GM18858 (cell line): Measurements from ENCODE around the gene FOXA1.

Experiments used
- ATAC-seq: cut with Tn5 transposase; IDR thresholded peaks from one replicate; pipeline ENCODE4 v1.9.1; 2021; ENCODE audit not compliant: unreplicated experiment

Gene FOXA1

GRCh38 chr14:37594971-37595808, at the start of gene FOXA1, which contains the start of gene TTC6:
FOXA1 (minus strand) TSS chr14:37595249; CDS start chr14:37594972, 277 bp downstream.
TTC6 (plus strand) TSS chr14:37595629; CDS start chr14:37622065, 26,436 bp downstream.
- no peak for ATAC-seq

GRCh38 chr14:37643701-37644100, 48.7 kb upstream of the FOXA1 start:
- ATAC-seq = no peak

- ATAC-seq = no peak
These were observed 47.1 kb upstream of the FOXA1 start for GRCh38 chr14:37642125-37642524.

DNA sequence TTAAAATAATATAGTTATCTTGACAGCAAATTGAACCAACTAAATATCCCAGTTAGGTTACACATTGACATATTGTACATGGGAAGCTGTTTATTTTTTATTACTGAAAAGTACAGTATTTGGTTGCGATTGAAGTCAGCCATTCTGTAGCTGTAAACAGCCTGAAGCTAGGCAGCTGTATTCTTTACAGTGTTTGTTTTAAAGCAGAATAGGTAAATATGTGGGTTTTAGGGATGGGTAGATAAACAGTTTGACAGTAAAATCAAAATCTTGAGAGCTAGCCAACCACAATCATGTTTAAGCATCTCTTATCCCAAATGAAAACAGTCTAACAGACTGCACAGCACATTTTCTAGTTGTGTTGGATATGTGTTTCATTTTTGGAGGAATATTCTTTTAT, 46.1 kb upstream of the FOXA1 start:
- ATAC-seq = no peak

- ATAC-seq = no peak
These were observed 43.5 kb upstream of the FOXA1 start for GRCh38 chr14:37638599-37638998.

GRCh38 chr14:37637341-37637740, 42.3 kb upstream of the FOXA1 start:
- no peak for ATAC-seq

DNA sequence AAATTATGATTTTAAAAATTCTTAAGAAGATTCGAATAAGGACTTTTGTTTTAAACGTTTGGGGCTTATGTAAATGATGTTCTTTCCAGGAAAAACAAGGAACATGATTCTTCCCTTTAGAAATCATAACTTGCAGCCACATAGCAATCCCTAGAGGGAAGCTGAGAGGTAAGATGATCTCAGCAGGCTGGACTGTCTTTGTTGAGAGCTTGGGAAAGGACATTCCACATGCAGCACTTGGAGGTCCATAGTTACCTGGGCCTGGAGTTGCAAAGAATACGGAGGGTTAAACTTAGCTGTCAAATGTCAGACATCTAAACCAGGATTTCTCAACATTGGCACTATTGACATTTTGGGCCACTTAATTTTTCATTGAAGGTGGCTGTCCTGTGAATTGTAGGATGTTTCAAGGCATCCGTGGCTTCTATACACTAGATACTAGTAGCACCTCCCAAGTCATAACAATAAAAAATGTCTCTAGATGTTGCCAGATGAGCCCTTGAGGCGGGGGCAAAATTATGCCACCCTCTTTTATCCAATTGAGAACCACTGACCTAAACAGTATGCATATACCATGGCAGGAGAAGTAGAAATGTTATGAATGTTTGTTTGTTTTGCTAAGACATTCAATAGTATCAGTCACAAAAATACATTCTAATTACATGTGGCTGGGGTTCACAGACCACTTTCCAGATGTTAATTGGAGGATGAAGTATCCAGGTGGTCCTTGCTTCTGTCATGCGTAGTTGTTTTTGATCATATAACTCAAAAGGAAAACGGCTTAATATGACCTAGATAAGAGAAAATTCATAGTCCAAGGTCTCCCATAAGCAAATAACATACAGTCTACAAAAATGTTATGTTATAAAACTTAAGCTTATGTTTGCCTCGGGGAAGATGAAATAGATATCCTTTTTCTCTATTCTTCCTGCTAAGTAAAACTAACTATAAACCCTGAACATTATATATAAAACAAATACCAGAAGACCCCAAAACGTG, 30.8 kb upstream of the FOXA1 start:
- no peak for ATAC-seq

- ATAC-seq = no peak
These were observed 28.9 kb upstream of the FOXA1 start for GRCh38 chr14:37623971-37624370.

GRCh38 chr14:37623426-37623951, 28.4 kb upstream of the FOXA1 start:
- ATAC-seq = no peak

- no peak for ATAC-seq
These were observed 27.3 kb upstream of the FOXA1 start for GRCh38 chr14:37622231-37622923.

DNA sequence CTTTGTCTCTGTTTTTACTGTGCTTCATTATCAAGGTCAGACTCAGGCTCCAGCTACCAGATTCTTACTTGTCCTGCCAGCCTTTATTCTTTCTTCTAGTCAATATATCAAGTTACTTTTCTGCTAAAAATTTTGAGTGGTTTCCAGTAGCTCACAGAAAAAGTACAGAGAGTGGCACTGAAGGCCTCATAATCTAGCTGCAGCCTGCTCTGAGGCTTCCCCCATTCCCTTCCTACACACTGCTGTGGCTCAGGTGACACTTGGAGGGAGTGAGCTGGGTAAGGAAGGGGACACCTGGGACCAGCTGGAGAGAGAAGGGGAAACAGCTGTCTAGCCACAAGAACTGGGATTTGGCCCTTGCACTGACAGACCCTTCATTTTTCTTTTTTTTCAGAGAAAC, 25.8 kb upstream of the FOXA1 start:
- ATAC-seq = no peak

GRCh38 chr14:37618498-37619028, 23.5 kb upstream of the FOXA1 start:
- no peak for ATAC-seq

DNA sequence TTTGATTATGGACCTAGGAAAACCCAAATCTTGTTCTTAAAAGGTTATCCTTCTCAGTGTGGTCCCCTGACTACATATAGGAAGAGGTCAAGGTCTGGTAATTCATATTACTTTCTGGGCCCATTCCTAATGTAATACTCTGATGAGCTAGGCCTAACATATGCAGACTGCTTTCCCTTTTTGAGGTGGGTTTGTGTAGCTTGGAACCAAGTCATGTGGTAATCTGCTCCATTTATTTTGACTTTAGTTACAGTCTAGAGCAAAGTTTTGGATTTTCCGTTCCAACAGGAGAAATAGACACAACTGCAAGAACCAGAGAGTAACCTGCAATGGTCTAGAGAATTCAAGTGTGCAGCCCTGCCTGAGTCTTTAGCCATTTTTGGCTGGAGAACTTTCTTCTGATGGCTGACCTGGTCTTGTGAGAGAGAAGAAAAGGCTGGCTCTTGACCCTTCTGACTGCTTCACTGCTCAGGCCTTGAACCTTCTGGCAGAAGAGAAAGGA, 22.9 kb upstream of the FOXA1 start:
- ATAC-seq = no peak

DNA sequence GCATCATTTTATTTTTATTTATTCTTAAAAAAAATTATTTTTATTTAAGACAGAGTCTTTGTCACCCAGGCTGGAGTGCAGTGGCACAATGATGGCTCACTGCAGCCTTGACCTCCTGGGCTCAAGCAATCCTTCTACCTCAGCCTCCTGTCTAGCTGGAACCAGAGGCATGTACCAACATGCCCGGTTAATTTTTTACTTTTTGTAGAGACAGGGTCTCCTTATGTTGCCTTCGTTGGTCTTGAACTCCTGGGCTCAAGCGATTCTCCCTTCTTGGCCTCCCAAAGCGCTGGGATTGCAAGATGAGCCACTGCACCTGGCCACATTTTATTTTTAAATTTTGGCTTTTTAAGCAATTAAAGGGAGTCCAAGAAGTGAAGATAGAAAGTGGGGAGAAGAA, 21.8 kb upstream of the FOXA1 start:
- no peak for ATAC-seq

DNA sequence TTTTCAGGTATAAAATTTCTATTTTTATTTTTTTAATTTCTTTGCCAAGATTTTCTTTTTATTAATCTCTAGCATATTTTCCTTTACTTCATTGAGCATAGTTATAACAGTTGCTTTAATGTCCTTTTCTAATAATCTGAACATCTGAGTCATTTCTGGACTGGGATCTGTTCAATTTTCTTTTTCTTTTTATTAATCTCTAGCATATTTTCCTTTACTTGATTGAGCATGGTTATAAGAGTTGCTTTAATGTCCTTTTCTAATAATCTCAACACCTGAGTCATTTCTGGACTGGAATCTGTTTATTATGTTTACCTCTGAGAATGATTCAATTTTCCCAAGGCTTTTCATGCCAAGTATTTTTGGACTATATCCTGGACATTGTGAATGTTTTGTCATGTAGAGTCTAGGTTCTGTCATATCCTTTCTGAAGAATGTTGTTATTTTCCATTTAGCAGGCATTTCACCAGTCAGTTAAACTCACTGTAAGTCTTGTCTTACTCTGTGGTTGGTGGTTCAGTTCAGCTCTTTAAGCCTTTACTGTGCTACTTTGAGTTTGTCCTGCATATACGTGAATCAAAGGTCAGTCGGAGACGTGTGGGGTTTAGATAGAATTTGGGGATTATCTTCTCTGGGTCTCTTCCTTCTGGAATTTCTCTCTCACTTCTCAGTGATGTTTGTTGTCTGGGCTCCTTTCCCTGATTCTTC, 20.7 kb upstream of the FOXA1 start:
- no peak for ATAC-seq

DNA sequence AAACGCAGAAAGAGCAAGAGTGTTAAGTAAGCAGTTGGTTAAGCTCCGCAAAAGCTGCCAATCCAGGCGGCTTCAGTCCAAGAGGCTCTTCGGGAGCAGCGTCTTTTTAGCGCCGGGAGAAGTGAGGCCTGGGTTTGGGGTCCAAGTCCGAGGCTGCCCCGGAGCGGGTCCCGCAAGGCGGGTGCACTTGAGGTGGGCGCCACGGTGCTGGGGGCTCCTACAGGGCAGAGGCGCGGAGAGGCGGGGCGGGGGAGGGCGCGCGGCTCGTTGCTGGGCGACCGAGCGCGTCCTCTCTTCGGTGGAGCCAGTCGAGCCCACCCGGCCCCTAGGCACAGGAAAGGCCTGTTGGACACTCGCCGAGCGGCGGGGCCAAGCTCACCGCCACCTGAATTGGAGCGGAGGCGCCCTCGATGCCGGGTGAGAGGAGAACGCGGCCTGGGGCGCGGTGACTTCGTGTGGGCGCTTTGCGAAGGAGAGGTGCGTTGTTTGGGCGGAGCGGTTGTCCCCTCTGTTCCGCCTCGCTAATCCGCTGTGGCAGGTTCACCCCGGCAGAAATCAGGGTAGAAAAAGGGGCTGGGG, 16.0 kb upstream of the FOXA1 start:
- ATAC-seq = no peak

DNA sequence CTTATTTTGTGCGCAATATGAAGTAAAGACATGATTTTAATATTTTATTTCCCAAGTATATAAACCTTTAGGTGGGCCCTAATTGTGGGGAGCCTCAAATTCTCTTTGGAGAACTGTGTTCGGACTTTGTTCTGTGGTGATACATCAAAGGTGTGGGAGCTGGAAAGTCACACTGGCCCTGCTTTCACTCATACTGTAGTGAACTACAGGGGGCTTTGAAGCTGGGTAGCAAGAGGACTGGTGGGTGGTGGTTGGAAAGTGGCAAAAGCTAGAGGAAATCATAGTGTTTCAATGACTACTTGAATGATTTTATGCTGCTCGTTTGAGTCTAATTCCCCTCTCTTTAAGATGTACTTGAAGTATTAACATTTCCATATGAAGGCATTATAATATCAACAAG, 13.6 kb upstream of the FOXA1 start:
- ATAC-seq = no peak

GRCh38 chr14:37606678-37607077, 11.6 kb upstream of the FOXA1 start:
- ATAC-seq = no peak

- no peak for ATAC-seq
These were observed 8.7 kb upstream of the FOXA1 start for GRCh38 chr14:37603688-37604251.
